Measurements from ENCODE around the gene COL8A1.

COL8A1 gene

DNA sequence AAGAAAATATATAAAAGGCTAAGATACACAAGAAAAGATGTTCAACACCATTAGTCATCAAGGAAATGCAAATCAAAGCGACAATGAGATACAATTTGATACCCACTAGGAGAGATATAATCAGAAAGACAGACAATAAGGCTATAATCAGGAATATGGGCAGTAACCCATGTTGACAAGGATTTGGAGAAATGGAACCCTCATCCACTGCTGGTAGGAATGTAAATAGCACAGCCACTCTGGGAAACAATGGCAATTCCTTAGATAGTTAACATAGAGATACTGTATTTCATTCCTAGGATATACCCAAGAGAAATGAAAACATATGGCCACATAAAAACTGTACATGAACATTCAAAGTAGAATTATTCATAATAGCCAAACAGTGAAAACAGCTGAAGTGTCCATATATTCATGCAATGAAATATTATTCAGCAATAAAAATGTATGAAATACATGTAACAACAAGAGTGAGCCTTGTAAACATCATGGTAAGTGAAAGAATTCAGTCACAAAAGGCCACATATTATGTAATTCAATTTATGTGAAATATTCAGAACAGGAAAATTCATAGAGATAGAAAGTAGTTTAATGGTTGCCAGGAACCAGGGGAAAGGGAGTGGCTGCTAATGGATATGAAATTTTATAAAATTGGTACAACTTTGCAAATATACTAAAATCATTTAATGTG, 18.2 kb upstream of the COL8A1 start:
- no peak for DNase-seq (ENCODE audit: extremely low read depth, low read depth)
- TF ChIP-seq, protein P1, sequence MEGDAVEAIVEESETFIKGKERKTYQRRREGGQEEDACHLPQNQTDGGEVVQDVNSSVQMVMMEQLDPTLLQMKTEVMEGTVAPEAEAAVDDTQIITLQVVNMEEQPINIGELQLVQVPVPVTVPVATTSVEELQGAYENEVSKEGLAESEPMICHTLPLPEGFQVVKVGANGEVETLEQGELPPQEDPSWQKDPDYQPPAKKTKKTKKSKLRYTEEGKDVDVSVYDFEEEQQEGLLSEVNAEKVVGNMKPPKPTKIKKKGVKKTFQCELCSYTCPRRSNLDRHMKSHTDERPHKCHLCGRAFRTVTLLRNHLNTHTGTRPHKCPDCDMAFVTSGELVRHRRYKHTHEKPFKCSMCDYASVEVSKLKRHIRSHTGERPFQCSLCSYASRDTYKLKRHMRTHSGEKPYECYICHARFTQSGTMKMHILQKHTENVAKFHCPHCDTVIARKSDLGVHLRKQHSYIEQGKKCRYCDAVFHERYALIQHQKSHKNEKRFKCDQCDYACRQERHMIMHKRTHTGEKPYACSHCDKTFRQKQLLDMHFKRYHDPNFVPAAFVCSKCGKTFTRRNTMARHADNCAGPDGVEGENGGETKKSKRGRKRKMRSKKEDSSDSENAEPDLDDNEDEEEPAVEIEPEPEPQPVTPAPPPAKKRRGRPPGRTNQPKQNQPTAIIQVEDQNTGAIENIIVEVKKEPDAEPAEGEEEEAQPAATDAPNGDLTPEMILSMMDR (IDR thresholded peaks at IDR 0.05; ENCODE audit: low read depth, low read length), result no peak

GRCh38 chr3:99620976-99621375, 17.4 kb upstream of the COL8A1 start:
- peak; percentile 42 for DNase-seq (ENCODE audit: extremely low read depth, low read depth)
- TF ChIP-seq, protein P1 (IDR thresholded peaks at IDR 0.05; ENCODE audit: low read depth, low read length), result no peak

DNA sequence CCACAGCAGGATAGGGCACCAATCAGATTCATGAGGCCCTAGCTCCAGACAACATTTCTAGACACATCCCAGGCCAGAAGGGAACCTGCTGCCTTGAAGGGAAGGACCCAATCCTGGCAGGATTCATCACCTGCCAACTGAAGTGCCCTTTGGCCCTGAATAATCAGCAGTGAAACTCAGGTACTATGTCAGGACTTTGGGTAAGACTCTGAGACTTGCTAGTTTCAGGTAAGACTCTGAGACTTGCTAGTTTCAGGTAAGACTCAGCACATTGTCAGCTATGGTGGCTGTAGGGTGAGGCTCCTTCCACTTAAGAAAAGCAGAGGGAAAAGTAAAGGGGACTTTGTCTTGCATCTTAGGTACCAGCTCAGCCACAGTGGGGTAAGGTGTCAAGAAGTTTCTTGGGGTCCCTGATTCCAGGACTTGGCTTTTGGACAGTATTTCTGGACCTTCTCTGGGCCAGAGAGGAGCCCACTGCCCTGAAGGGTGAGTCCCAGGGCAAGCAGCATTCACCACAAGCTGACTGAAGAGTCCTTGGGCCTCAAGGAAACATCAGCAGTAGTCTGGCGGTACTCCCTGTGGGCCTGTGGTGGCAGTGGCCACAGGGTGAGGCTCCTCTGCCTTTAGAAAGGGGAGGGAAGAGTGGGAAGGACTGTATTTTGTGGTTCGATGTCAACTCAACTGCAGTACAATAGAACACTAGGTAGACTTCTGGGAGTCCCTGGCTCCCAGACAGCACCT, 13.7 kb upstream of the COL8A1 start:
- TF ChIP-seq, protein P1 (IDR thresholded peaks at IDR 0.05; ENCODE audit: low read depth, low read length), result no peak
- DNase-seq (ENCODE audit: extremely low read depth, low read depth), result no peak

DNA sequence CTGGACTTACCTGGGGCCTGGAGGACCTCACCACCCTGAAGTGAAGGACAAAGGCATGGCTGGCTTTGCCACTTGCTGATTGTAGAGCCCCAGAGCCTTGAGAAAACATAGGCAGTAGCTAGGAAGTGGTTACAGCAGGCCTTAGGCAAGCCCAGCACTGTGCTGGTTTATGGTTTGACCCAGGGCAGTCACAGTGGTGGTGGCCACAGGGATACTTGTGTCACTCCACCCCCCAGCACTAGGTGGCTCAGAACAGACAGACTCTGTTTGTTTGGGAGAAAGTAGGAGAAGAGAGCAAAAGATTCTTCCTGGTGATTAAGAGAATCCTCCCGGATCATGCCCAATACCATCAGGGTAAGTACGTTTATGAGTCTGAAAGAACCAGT, 13.2 kb upstream of the COL8A1 start:
- no peak for DNase-seq (ENCODE audit: extremely low read depth, low read depth)
- TF ChIP-seq, protein P1 (IDR thresholded peaks at IDR 0.05; ENCODE audit: low read depth, low read length), result no peak

GRCh38 chr3:99625643-99626416, 12.6 kb upstream of the COL8A1 start:
- DNase-seq (ENCODE audit: extremely low read depth, low read depth), result peak; percentile 77

GRCh38 chr3:99626417-99626788, 12.0 kb upstream of the COL8A1 start:
- TF ChIP-seq, protein P1 (IDR thresholded peaks at IDR 0.05; ENCODE audit: low read depth, low read length), result no peak
- DNase-seq (ENCODE audit: extremely low read depth, low read depth), result no peak

More at GRCh38 chr3:99625643-99626416, 12.6 kb upstream of the COL8A1 start:
- TF ChIP-seq, protein P1 (IDR thresholded peaks at IDR 0.05; ENCODE audit: low read depth, low read length), result no peak
